ENCODE data around the gene PRM3.
"Not testable (repeated sequence)": the region's sequence is repeated elsewhere in the genome, so short reads cannot be mapped to it uniquely, and the experiment has no call there.

PRM3 gene

DNA sequence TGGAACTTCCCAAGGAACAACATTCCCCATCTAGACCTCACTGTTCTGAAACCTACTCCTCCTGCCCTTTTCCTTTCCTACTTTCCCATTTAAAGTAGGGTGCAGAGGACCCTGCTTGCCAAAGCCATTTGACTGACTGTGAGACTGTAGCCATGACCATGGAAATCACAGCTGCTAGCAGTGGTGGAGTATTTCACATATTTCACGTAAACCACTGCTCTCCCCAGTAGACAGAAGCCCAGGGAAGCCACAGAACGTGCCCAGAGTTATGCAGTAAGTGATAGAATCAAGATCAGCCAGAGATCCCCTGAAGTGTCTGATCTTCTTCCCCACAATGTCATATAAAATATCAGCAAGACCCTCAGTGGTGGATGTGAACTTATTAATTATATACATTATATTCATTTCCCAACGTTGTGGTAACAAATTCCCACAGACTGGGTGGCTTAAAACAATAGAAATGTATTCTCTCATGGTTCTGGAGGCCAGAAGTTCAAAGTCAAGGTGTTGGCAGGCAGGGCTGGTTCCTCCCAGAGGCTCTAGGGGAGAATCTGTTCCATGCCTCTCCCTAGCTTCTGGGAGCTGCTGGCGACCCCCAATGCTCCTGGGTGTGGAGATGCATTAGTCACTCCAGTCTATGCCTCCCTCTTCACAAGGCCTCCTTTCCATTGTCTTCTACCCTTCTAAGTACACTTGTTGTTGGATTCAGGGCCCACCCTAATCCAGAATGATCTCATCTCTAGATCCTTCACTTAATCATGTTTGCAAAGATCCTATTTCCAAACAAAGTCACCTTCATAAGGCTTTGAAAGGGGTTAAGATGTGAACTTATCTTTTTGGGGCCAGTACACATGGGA is 28.4 kb upstream of the PRM3 start:
- Mint-ChIP-seq H3K4me1 (peaks cover 17% of the 10 kb centered on the region), H3K36me3 (ENCODE audit: low read depth) (no peaks in the 10 kb centered on the region), H3K27me3 (ENCODE audit: low read depth) (no peaks in the 10 kb centered on the region), H3K27ac (peak overlapping the region in 1 of 3 experiments; percentile 67), H3K4me3 (no peak overlapping the region), H3K9me3 (no peaks in the 10 kb centered on the region)
- TF ChIP-seq, protein P1, sequence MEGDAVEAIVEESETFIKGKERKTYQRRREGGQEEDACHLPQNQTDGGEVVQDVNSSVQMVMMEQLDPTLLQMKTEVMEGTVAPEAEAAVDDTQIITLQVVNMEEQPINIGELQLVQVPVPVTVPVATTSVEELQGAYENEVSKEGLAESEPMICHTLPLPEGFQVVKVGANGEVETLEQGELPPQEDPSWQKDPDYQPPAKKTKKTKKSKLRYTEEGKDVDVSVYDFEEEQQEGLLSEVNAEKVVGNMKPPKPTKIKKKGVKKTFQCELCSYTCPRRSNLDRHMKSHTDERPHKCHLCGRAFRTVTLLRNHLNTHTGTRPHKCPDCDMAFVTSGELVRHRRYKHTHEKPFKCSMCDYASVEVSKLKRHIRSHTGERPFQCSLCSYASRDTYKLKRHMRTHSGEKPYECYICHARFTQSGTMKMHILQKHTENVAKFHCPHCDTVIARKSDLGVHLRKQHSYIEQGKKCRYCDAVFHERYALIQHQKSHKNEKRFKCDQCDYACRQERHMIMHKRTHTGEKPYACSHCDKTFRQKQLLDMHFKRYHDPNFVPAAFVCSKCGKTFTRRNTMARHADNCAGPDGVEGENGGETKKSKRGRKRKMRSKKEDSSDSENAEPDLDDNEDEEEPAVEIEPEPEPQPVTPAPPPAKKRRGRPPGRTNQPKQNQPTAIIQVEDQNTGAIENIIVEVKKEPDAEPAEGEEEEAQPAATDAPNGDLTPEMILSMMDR (IDR thresholded peaks at IDR 0.05; ENCODE audit: unreplicated experiment in 3 of 3): no peak

DNA sequence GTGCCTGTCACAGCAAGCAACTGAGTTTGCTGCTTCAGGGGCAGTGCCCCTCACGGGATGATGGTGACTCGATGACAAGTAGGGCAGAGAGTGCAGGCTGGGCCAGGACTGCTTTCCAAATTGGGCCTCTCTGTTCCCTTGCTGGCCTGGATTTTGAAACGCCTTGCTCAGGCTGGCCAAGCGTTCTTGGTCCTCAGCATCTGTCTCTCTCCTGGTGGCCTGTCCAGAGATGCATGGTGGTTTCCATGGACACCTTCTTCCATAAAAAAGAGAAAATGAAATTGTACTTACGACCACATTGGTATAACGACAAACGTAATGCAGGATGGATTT is 27.1 kb upstream of the PRM3 start:
- H3K36me3 Mint-ChIP-seq (ENCODE audit: low read depth): no peaks in the 10 kb centered on the region
- TF ChIP-seq, protein P1 (IDR thresholded peaks at IDR 0.05; ENCODE audit: unreplicated experiment in 3 of 3): no peak
- H3K4me1 Mint-ChIP-seq: peaks cover 24% of the 10 kb centered on the region
- H3K27me3 Mint-ChIP-seq (ENCODE audit: low read depth): no peaks in the 10 kb centered on the region
- no peaks in the 10 kb centered on the region for H3K9me3 Mint-ChIP-seq
- no peak overlapping the region for H3K27ac Mint-ChIP-seq
- no peak overlapping the region for H3K4me3 Mint-ChIP-seq

DNA sequence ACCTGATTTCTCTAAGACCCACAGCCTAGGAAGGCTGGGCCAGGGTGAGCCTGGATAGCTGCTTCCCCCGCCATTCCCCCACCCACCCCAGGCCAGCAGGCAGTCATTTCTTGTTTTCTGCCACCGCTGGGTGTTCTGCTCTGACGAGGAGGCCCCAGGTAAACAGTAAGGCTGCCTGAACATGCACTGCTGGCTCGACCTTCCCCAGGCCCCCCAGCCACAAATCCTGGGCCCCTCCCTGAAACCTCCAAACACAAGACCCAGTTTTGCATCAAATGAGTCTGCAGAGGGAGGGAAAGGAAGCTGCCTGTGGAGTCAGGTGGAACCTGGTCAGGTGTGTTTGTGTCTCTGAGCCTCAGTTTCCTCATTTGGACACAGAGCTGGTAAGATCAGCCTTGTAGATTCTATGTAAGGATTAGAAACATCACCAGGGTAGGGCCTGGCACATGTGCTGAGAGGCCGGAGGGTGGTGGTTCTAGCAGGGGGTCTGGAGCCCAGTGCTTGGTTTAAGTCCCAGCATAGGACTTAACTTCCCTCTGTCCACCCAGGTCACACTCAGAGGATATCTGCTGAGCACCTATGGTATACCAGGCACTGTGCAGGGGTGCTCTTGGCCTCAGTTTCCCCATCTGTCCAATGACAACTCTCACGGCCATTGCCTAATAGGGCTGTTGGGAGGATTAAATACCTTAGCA is 26.6 kb upstream of the PRM3 start:
- Mint-ChIP-seq H3K27ac (no peak overlapping the region), H3K4me3 (no peak overlapping the region), H3K4me1 (peaks cover 24% of the 10 kb centered on the region), H3K27me3 (ENCODE audit: low read depth) (no peaks in the 10 kb centered on the region), H3K9me3 (no peaks in the 10 kb centered on the region), H3K36me3 (ENCODE audit: low read depth) (no peaks in the 10 kb centered on the region)
- TF ChIP-seq, protein P1 (IDR thresholded peaks at IDR 0.05; ENCODE audit: unreplicated experiment in 3 of 3): no peak

DNA sequence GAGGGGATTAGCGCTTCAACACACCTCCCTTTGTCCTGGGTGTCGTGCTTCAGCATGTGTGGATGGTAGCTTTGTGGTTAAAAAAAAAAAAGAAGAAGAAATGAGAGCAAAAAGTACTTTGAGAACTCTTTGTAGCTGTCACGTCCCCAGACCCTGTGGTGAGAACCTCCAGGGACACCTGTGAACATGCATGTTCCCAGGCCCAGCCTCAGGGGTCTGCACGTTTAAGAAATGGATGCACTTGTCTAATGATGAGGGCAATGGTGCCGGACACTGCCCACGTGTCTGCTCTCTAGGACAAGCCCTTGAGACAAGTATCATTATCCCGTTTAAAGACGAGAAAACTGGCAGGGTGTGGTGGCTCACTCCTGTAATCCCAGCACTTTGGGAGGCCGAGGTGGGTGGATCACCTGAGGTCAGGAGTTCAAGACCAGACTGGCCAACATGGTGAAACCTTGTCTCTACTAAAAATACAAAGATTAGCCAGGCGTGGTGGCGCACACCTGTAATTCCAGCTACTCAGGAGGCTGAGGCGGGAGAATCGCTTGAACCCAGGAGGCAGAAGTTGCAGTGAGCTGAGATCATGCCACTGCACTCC is 25.6 kb upstream of the PRM3 start:
- H3K9me3 Mint-ChIP-seq; H3K27me3 Mint-ChIP-seq (ENCODE audit: low read depth); H3K4me3 Mint-ChIP-seq; H3K36me3 Mint-ChIP-seq (ENCODE audit: low read depth): not testable (repeated sequence)
- H3K27ac Mint-ChIP-seq: peak overlapping the region in 1 of 3 experiments; percentile 94
- H3K4me1 Mint-ChIP-seq: peaks cover 24% of the 10 kb centered on the region

DNA sequence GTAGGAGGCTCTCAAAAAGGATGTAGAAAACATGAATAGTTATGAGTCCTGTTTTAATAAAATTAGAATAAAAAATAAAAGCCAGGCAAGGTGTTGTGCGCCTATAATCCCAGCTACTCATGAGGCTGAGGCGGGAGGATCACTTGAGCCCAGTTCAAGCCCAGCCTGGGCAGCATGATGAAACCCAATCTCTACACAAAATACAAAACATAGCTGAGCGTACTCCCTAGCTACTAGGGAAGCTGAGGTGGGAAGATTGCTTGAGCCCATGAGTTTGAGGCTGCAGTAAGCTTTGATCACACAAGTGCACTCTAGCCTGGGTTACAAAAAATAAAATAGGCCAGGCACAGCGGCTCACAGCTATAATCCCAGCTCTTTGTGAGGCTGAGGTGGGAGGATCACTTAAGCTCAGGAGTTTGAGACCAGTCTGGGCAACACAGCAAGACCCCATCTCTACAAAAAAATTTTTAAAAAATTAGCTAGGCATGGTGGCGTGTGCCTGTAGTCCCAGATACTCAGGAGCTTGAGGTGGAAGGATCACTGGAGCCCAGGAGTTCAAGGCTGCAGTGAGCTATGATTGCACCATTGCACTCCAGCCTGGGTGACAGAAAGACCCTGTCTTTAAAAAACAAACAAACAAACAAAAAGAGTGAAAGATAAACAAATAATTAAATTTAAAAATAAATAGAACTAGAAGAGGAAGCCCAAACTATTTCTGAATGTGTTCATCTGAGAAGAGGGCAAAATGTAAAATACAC is 24.9 kb upstream of the PRM3 start:
- TF ChIP-seq, protein P1 (IDR thresholded peaks at IDR 0.05; ENCODE audit: unreplicated experiment in 3 of 3): no peak
- no peaks in the 10 kb centered on the region for H3K36me3 Mint-ChIP-seq (ENCODE audit: low read depth)
- H3K27ac Mint-ChIP-seq: peak overlapping the region; percentile 28 to 94 (median 89)
- H3K27me3 Mint-ChIP-seq (ENCODE audit: low read depth): no peaks in the 10 kb centered on the region
- no peaks in the 10 kb centered on the region for H3K9me3 Mint-ChIP-seq
- H3K4me1 Mint-ChIP-seq: peaks cover 20% of the 10 kb centered on the region
- no peak overlapping the region for H3K4me3 Mint-ChIP-seq
